ENCODE results near the gene UNC5C. TPM values are rescaled to one million over a fixed set of nuclear protein-coding genes. Genes with fewer than 3 reads are reported as not detected.

The UNC5C gene
- total and polyA plus RNA-seq, 10 of the 15 experiments (the other 5 are each of a cell fraction or from before 2014, with no cell fraction given): 0.02 to 2.0 (median 0.15) TPM; not detected in 1

- BruUV-seq (replicated peaks): no TSS peak
- H3K36me3 ChIP-seq (ENCODE audit: control insufficient read depth in 2 of 2, insufficient read depth in 2 of 2, low read length in 1 of 2): no peaks in the 10 kb centered on the region
- no peak overlapping the region for H3K4me2 ChIP-seq (ENCODE audit: control insufficient read depth, insufficient read depth)
- no peak overlapping the region for H3K4me3 ChIP-seq
- ATAC-seq: no peak
- DNase-seq (ENCODE audit: low read depth, low spot score): no peak
- no peak for TF ChIP-seq CBFB (IDR thresholded peaks at IDR 0.05; ENCODE audit: low read depth)
- no peak for TF ChIP-seq MLLT1 (IDR thresholded peaks at IDR 0.05)
- no peak for TF ChIP-seq PAX8 (IDR thresholded peaks at IDR 0.05)
- TF ChIP-seq SREBF1 (IDR thresholded peaks at IDR 0.05; ENCODE audit: low read length): no peak
- no peak for TF ChIP-seq ZNF384 (IDR thresholded peaks at IDR 0.05; ENCODE audit: borderline replicate concordance, low read depth, low read length)
- TF ChIP-seq PML (IDR thresholded peaks at IDR 0.05; ENCODE audit: low read length): no peak
- no peak for TF ChIP-seq TCF12 (IDR thresholded peaks at IDR 0.05; ENCODE audit: low read depth, low read length)
- TF ChIP-seq GATAD2B (conservative IDR thresholded peaks at IDR 0.05; ENCODE audit: low read depth): no peak
- no peak for TF ChIP-seq BCL3 (IDR thresholded peaks at IDR 0.05; ENCODE audit: borderline replicate concordance, insufficient read depth, low read depth, low read length, poor library complexity, severe bottlenecking)
- TF ChIP-seq WRNIP1 (IDR thresholded peaks at IDR 0.05; ENCODE audit: borderline replicate concordance, low read depth, low read length): no peak
- TF ChIP-seq SIN3A (IDR thresholded peaks at IDR 0.05; ENCODE audit: low read depth, low read length): no peak
- no peak for TF ChIP-seq NFXL1 (IDR thresholded peaks at IDR 0.05; ENCODE audit: borderline replicate concordance)
- TF ChIP-seq E4F1 (IDR thresholded peaks at IDR 0.05; ENCODE audit: borderline replicate concordance, partially characterized antibody): no peak
- no peak for TF ChIP-seq KAT2A (conservative IDR thresholded peaks at IDR 0.05; ENCODE audit: control insufficient read depth, low read depth, low read length)
- no peak for TF ChIP-seq SKIL (IDR thresholded peaks at IDR 0.05; ENCODE audit: low read depth, poor library complexity, severe bottlenecking)
- no peak for TF ChIP-seq ATF3 (IDR thresholded peaks at IDR 0.05; ENCODE audit: borderline replicate concordance, extremely low read depth, low read depth, low read length)
- SMC1A ChIA-PET (ENCODE audit: uncharacterized antibody, unreplicated experiment): interaction anchor here (1.0 kb wide), 1 partner anchor 57 kb away, joined by 3 read pairs; no protein-coding TSS in a partner anchor
- RAD21 ChIA-PET (ENCODE audit: unreplicated experiment): no interaction called here
- 36% methylated on average over 1 of the region's 1 CpG for WGBS (ENCODE audit: insufficient coverage, insufficient replicate concordance, low lambda C conversion rate, missing lambda C conversion rate)
- in situ Hi-C loops (cut with MboI) (no loop called here), intact Hi-C loops (cut with micrococcal nuclease; ENCODE audit: unreplicated experiment) (no loop called here)
- H3K4me1 ChIP-seq (ENCODE audit: control insufficient read depth, insufficient read depth, low read length): no peaks in the 10 kb centered on the region
- no peak overlapping the region for H3K9ac ChIP-seq (ENCODE audit: control insufficient read depth, insufficient read depth, low read length)
- H2AFZ ChIP-seq (ENCODE audit: control insufficient read depth, low read depth, low read length): no peak overlapping the region
- no peaks in the 10 kb centered on the region for H3K27me3 ChIP-seq (replicated peaks in 1 of 2; ENCODE audit: control insufficient read depth in 2 of 2, insufficient read depth in 2 of 2, low read length in 1 of 2)
- POLR2A ChIA-PET: no interaction called here
- no peak for FAIRE-seq
- no peak overlapping the region for H3K27ac ChIP-seq (ENCODE audit: control insufficient read depth, insufficient read depth)
- H4K20me1 ChIP-seq (ENCODE audit: control insufficient read depth, insufficient read depth): no peaks in the 10 kb centered on the region
- H3K79me2 ChIP-seq (ENCODE audit: control insufficient read depth, insufficient read depth, low read length): no peaks in the 10 kb centered on the region
- H3K9me3 ChIP-seq (replicated peaks; ENCODE audit: control insufficient read depth, insufficient read depth, low read length): no peaks in the 10 kb centered on the region
- CTCF ChIA-PET: no interaction called here
Measured at GRCh38 chr4:95325665-95326064, 223.1 kb downstream of the UNC5C start.

All from GM12878 (cell line).